ENCODE results near the gene AGBL4.

AGBL4 gene

GRCh38 chr1:48644905-48645605, 1378.7 kb downstream of the AGBL4 start:
- DNase-seq (ENCODE audit: low spot score) = no peak

- DNase-seq (ENCODE audit: low spot score) = no peak
Observed at GRCh38 chr1:48644190-48644900, 1379.4 kb downstream of the AGBL4 start.

DNA sequence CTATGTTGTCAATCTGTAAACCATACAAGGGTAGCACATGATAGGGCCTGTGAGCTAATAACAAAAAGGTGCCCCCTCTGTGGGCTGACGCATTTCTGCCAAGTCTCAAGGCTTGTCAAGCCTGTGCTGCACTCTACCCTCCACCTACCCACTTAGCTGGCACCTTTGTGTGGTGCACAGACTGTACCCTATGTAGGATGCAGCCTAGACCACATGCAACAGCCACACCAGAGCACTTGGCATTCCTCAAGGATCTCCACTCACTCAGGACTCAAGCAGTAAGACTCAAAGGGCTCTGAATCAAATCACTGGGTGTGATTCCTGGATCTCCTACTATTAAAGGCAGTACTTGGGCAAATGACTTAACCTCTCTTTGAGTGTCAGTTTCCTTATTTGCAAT, 1380.6 kb downstream of the AGBL4 start:
- DNase-seq (ENCODE audit: low spot score) = no peak

DNA sequence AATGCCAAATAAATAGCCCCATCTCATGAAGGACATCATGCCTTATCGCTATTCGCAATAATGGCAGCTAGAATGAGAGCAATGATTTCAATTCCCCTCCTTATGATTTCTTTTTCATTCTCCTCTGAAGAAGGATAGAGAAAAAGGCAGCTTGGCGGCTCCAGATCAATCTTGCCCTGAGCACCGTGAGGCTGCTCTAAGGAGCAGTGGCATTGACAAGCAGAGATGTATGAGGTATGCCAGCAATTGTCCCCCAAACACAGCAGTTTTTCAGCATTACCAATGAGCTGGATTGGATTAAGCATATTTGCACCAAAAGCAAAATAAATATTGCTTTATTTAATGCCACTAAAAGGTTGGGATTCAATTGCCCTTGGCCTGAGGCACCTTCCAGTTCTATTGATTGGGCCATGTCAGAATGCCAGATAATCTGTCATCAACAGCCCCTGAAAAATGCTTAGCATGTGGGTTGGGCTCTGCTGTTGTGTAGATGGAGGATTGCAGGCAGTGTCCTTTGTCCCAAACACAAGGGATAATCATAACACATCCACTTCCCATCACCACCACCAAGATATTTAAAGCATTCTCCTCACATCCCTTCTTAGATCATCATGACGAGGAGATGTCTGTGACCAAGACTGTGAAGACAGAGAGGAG, 1382.8 kb downstream of the AGBL4 start:
- DNase-seq (ENCODE audit: low spot score) = no peak

- no peak for DNase-seq (ENCODE audit: low spot score)
Observed at GRCh38 chr1:48629867-48630266, 1393.9 kb downstream of the AGBL4 start.

DNA sequence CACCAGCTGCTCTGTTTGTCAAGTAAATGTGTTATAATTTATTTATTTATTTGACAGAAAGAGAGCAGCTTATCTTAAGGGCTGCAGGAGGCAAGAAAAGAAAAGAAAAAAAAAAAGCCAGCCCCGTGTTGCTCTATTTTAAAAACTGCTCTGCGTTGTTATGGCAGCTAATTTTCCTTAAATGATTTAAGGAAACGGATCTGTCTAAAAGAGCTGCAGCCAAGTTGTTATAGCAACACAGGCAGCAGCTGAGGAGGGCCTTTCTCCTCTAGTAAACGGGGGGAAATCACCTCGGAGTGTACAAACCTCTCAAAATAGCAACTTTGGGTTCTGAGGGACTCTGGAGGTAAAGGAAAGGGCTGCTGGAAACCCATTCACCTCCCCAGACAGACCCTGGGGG, 1396.3 kb downstream of the AGBL4 start:
- no peak for DNase-seq (ENCODE audit: low spot score)

DNA sequence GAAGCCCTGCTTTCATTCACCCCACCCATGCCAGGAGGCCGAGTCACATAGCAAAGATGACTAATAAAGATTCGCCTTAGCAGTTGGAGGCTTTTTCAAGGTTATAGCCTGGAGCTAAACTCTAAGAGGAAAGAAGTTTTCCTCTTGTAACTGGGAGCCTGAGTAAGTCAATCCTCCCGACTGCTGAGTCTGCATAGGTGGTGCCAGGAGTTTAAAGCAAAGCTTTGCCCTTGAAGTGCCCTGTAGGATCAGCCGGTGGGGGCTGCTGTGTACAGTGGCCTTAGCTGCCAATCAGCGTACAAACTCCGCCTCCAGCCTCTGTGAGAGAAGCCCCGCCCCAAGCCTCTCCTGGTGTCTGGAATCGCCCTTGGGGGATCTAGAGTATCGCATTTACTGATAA, 1404.2 kb downstream of the AGBL4 start:
- DNase-seq (ENCODE audit: low spot score) = no peak

GRCh38 chr1:48617252-48617651, 1406.5 kb downstream of the AGBL4 start:
- no peak for DNase-seq (ENCODE audit: low spot score)

DNA sequence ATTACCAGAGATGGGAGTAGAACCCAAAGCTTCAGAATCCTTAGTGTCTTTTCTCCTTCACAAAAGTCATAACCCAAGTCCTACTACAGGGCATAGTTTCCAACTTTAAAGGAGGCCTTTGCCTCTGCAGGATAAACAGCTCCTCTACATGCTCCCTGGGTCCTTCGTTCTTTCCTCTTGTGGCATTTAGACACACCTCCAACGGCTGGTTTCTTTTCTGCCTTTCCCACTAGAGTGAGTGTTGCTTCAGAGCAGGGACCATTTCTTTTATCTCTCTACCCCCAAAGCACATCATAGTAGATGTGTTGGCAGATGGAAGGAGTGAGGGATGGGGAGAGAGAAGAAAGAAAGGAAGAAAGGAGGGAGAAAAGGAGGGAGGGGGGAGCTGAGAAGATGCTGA, 1407.0 kb downstream of the AGBL4 start:
- DNase-seq (ENCODE audit: low spot score) = no peak

DNA sequence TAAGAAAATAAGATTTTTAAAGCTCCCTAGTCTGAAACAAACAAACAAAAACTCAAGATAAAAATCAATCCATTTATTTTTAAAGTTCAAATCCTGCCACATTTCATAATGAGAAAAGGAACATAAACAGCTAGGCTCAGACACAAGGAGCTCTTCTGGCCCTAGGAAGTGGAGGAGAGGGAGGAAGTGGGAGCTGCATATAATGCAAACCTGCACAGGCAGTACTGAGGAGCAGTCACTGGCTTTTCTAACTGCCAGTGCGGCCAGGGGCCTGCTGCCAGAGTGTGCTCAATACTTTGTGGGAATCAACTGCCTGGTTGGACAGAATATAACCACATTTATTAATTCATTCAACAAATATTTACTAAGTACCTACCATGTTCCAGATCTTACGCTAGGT, 1411.9 kb downstream of the AGBL4 start:
- DNase-seq (ENCODE audit: low spot score) = no peak

DNA sequence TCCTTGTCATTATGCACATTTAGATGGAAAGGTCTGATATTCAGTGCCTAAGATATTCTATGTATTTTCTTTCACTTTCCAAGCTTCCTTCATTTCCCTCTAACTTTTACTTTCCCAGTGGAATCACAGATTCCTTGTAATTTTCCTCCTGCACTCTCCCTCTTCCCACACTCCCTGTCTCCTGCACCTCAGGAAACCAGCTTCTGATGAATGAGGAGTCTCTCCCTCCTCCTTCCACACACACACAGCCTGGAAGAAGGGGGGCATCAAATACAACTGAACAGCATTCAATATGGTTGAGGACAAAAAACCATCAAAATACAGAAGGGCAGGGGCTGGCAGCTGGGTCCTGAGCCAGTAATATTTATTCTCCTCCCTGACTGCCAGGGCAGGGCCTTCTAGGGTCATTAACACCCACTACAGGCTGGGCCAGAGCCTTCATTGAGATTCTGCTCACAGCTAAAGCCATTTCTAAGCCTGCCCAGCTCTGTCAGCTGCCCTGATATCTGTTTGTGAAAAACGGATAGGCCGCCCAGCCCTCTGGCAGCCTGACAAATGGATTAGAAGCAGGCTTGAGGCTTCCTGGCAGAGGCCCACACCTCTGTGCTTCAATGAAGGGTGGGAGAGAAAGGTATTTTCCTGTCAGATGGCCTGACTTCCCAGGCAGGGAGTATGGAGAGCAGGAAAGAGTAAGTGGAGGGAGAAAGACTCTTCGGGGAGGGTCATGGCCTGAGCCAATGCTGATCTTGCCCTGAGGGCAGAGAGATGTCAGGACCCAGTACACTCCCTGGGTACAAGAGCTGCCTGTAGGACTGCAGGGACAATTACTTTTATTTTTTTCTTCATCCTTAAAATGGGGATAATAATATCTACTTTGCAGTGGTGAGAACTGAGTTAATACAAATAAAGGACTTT, 1412.9 kb downstream of the AGBL4 start:
- no peak for DNase-seq (ENCODE audit: low spot score)

DNA sequence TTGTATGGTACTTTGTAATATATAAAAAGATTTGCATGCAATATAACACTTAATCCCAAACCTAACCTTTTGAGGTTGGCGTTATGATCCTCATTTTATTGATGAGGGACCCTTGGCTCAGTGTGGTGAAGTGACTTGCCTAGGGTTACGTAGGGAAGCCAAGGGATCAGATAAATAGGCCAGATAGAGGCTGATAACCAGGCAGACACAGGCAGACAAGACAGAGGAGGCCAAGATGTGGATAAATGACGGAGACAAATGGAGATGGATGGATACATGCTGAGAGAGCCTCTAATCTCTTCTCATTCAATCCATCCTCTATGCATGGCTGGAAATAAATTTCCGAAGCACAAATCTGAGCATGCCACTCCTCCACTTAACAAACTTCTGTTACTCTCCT, 1414.9 kb downstream of the AGBL4 start:
- DNase-seq (ENCODE audit: low spot score) = no peak

GRCh38 chr1:48603222-48603621, 1420.5 kb downstream of the AGBL4 start:
- no peak for DNase-seq (ENCODE audit: low spot score)

- no peak for DNase-seq (ENCODE audit: low spot score)
Observed at GRCh38 chr1:48602349-48602748, 1421.4 kb downstream of the AGBL4 start.

- no peak for DNase-seq (ENCODE audit: low spot score)
Observed at GRCh38 chr1:48600182-48600581, 1423.6 kb downstream of the AGBL4 start.

GRCh38 chr1:48597663-48598062, 1426.1 kb downstream of the AGBL4 start:
- DNase-seq (ENCODE audit: low spot score) = no peak

DNA sequence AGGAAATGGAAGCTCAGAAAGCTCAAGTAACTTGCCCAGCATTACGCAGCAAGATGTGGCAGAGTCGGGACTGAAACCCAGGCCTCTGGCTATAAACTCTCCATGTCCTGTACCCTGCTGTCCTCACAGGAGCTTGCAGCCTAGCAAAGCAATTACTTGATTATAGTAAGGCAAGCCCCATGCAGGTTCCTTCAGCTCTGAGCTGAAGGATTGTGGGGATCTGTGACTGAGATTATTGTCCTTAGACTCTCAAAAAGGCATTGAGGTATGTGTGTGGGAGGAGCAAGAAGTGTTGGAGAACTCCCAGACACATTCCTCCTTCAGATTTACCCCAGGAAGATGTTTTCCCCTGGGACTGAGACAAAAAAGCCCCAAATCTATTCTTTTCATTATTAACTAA, 1427.7 kb downstream of the AGBL4 start:
- no peak for DNase-seq (ENCODE audit: low spot score)

GRCh38 chr1:48595613-48596012, 1428.1 kb downstream of the AGBL4 start:
- no peak for DNase-seq (ENCODE audit: low spot score)

DNA sequence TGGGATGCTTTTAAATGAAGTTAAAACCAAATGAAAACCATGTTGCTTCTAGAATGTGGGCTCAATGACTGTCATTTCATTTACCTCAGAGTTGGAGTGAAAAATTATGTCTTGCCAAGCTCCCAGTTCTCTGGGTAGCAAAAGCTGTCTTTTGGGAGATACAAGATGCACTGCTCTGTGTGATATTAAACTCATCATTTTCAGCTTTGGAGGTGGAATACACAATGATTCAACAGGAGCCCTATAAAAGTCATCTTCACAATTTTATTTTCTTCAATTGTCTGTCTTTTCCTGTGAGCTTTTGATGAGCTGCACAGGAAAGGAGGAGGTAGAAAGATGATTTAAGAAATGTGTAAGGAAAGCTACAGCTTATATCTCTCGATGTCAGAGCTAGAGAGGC, 1431.4 kb downstream of the AGBL4 start:
- DNase-seq (ENCODE audit: low spot score) = no peak

DNA sequence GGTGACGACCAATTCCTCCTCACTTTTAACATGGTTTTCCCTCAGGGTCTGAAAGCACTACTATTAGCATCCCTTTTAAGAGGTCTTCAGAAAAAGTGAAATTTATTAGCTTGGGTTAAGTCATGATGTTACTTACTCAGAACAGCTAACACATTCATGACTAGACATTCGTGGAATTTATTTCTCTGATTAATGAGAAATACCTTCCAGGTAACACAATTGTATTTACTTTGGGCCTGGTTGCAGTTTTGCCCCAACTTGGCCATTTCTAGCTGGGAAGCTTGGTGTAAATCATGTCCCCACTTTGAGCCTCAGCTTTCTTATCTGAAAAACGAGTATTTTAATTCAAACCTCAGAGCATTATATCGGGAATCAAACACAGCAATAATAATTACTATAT, 1432.6 kb downstream of the AGBL4 start:
- no peak for DNase-seq (ENCODE audit: low spot score)

GRCh38 chr1:48588061-48588460, 1435.7 kb downstream of the AGBL4 start:
- no peak for DNase-seq (ENCODE audit: low spot score)

DNA sequence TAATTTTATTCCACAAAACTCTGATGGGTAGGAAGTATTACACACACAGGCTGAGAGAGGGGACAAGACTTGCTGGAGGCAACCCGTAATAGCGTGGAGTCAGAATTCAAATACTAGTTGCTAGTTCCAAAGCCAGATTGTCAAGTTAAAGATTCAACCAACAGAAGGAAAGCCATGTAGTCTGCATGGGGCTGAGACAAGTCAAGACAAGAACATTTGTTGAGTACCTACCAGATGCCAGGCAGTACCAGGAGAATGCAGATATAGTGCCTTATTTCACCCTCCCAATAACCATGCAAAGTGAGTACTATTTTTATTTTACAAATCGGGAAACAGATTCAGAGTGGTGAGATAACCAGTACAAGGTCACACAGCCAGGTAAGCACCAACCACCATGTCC, 1441.3 kb downstream of the AGBL4 start:
- DNase-seq (ENCODE audit: low spot score) = no peak

All from CD4-positive, alpha-beta T cell treated with Interleukin-2 at 100 ng/mL for 4 hours (primary cell).